ENCODE results near the gene ZDHHC11.
"Not testable (repeated sequence)": the region's sequence is repeated elsewhere in the genome, so short reads cannot be mapped to it uniquely, and the experiment has no call there.

The ZDHHC11 gene

DNA sequence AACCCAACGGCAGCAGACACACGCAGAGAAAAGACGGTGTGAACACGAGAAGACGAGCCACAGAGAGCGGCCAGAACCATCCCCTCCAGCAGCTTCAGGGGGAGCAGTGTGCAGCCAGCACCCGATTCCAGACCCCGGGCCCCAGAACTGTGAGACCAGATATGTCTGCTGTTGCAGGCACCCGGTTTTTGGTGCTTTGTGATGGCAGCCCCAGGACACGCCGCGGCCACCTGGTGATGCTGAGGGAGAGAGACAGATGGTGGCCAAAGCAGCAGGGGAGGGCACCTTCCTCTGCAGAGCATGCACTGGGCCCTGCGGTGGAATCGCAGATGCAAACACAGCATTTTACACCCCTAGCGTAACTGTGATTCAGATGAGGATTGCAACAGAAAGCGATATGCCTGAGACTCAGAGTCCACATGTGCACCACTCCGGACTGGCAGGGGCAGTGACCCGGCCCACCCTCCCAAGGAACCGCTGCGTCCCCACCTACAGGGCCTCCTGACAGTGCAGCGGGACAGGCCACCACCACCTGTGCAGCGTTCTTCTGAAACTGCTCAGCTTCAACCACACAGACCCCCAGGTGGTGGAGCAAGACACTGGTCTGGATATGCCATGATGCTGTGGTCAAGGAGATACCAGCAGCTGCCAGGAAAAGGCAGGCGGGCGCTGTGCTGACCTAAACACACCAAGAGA is 90.3 kb downstream of the ZDHHC11 start:
- Histone ChIP-seq H3K4me3 (ENCODE audit: insufficient read depth, low read depth, low read length) (no peak overlapping the region), H3K4me1 (ENCODE audit: control insufficient read depth, insufficient read depth, low read length) (peaks cover 23% of the 10 kb centered on the region), H3K27ac (ENCODE audit: insufficient read depth, low read depth, low read length, poor library complexity, severe bottlenecking) (no peak overlapping the region), H3K9me3 (ENCODE audit: control insufficient read depth, low read length) (no peaks in the 10 kb centered on the region), H3K27me3 (ENCODE audit: control insufficient read depth, insufficient read depth, low read length, poor library complexity, severe bottlenecking) (no peaks in the 10 kb centered on the region), H3K36me3 (ENCODE audit: control insufficient read depth, insufficient read depth, low read length) (no peaks in the 10 kb centered on the region)
- WGBS, 2 experiments = 92 to 93% methylated on average over 24 of the region's 24 CpGs

DNA sequence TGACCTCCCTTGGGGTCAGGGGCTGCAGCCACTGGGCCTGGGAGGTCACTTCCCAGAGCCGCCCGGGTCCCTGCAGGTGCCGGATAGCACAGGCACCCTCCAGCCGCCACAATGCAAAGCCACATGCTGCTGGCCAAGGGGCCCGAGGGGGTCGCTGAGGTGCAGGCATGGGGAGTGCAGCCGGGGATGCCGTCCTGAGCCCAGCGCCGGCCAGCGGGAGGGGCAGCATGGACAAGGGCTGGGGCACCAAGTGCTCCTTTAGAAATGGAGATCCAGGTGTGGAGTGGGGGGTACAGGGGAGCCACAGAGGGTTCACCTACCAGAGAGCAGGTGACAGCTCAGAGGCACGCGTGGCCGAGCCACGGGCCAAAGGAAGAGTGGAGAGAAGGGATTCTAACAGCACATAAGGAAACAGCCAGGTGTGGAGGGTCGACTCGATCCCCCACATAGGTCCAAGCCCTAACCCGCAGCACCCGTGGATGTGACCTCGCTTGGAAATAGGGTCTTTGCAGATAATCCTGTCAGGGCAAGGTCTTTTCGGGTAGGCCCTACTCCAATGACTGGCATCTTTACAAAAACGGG is 90.9 kb downstream of the ZDHHC11 start:
- 94% methylated on average over 22 of the region's 22 CpGs for WGBS, 2 experiments
- Histone ChIP-seq H3K36me3 (ENCODE audit: control insufficient read depth, insufficient read depth, low read length) (no peaks in the 10 kb centered on the region), H3K27me3 (ENCODE audit: control insufficient read depth, insufficient read depth, low read length, poor library complexity, severe bottlenecking) (no peaks in the 10 kb centered on the region), H3K4me3 (ENCODE audit: insufficient read depth, low read depth, low read length) (no peak overlapping the region), H3K9me3 (ENCODE audit: control insufficient read depth, low read length) (no peaks in the 10 kb centered on the region), H3K4me1 (ENCODE audit: control insufficient read depth, insufficient read depth, low read length) (peaks cover 23% of the 10 kb centered on the region), H3K27ac (ENCODE audit: insufficient read depth, low read depth, low read length, poor library complexity, severe bottlenecking) (no peak overlapping the region)

DNA sequence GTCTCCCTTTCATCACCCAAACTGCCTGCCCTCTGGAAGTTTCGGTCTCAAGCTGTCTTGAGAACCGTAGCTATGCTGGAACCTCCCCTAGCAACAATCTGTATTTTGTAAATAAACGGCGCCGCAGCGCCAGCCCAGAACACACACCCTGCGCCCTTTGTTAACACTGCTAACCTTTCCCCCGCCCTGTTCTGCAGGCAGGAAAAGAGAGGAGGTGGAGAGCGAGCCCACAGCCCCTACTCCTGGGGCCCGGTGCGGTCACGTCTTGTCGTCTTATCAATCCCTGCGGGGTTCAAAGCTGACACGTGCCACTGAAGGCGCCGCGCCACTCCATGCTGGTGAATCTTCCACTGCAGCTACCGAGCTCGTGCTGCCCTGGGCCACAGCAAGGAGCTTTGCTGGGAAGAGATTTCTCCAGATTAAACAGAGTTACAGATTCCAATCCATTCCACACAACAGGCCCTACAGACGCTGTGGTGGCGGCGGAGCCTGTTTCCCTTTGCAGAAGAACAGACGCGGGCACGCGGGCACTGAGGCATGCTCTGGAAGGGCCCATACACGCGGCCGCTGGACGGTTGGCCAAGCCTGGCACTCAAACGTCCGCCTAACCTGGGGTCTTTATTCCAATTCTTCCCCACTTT is 91.6 kb downstream of the ZDHHC11 start:
- 83 to 84% methylated on average over 33 of the region's 33 CpGs for WGBS, 2 experiments
- H3K4me1 ChIP-seq (ENCODE audit: control insufficient read depth, insufficient read depth, low read length) = peaks cover 23% of the 10 kb centered on the region
- no peaks in the 10 kb centered on the region for H3K36me3 ChIP-seq (ENCODE audit: control insufficient read depth, insufficient read depth, low read length)
- no peaks in the 10 kb centered on the region for H3K27me3 ChIP-seq (ENCODE audit: control insufficient read depth, insufficient read depth, low read length, poor library complexity, severe bottlenecking)
- H3K4me3 ChIP-seq (ENCODE audit: insufficient read depth, low read depth, low read length) = no peak overlapping the region
- peak overlapping the region; percentile 59 for H3K27ac ChIP-seq (ENCODE audit: insufficient read depth, low read depth, low read length, poor library complexity, severe bottlenecking)
- H3K9me3 ChIP-seq (ENCODE audit: control insufficient read depth, low read length) = no peaks in the 10 kb centered on the region

DNA sequence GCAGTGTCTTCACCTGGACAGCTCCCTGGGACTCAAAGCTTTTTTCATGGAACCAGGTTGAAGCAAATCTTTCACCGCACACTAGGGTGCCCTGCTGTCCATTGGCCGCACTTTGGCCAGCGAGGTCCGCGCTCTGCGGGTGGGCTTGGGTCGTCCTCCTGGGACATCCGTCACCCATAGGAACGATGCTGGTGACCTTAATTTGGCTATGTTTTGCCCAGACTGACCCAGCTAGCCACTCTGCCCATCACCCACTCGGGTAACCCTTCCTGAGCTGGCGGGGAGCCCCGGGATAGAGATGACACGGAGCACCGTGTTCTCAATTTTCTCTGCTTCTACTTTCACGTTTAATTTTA is 92.1 kb downstream of the ZDHHC11 start:
- Histone ChIP-seq H3K9me3 (ENCODE audit: control insufficient read depth, low read length) (no peaks in the 10 kb centered on the region), H3K36me3 (ENCODE audit: control insufficient read depth, insufficient read depth, low read length) (no peaks in the 10 kb centered on the region), H3K4me1 (ENCODE audit: control insufficient read depth, insufficient read depth, low read length) (peaks cover 23% of the 10 kb centered on the region), H3K27me3 (ENCODE audit: control insufficient read depth, insufficient read depth, low read length, poor library complexity, severe bottlenecking) (no peaks in the 10 kb centered on the region), H3K27ac (ENCODE audit: insufficient read depth, low read depth, low read length, poor library complexity, severe bottlenecking) (peak overlapping the region; percentile 79), H3K4me3 (ENCODE audit: insufficient read depth, low read depth, low read length) (no peak overlapping the region)
- WGBS, 2 experiments = 93 to 95% methylated on average over 15 of the region's 15 CpGs

DNA sequence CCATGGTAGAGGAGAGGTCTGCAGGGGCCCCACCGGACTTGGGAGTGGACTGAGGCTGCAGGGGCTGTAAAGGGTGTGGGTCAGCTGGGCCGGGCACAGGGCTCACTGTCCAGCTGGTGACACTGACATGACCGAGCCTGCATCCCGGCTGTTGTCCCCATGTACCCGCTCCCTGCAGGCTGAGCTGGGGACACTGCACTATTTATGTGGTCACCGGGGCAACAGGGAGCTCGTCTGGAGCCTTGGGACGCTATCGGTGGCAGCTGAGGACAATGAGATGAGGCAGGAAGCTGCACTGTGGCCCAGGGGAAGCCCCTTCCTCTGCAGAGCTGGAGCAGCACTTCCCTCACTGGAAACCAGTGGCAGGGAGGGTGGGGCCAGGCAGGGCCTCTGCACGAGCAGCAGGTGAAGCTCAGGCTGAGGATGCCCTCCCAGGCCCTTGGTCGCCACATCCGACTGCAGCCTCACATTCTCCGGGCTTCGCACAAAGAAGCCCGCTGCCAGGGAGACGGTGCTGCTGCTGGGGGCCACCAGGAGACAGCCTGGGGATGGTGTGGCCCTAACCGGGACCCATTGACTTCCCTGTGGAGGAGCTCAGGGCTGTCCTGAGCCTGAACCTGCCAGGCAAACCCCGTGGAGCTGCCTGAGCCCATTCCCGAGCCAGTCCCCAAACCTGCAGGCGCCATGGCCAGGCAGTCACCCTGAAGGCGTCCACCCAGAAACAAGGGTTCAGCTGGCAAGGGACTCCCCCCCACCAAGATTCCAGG is 92.7 kb downstream of the ZDHHC11 start:
- Histone ChIP-seq H3K27me3 (ENCODE audit: control insufficient read depth, insufficient read depth, low read length, poor library complexity, severe bottlenecking) (no peaks in the 10 kb centered on the region), H3K4me1 (ENCODE audit: control insufficient read depth, insufficient read depth, low read length) (peaks cover 23% of the 10 kb centered on the region), H3K4me3 (ENCODE audit: insufficient read depth, low read depth, low read length) (no peak overlapping the region), H3K27ac (ENCODE audit: insufficient read depth, low read depth, low read length, poor library complexity, severe bottlenecking) (peak overlapping the region; percentile 79), H3K36me3 (ENCODE audit: control insufficient read depth, insufficient read depth, low read length) (no peaks in the 10 kb centered on the region), H3K9me3 (ENCODE audit: control insufficient read depth, low read length) (no peaks in the 10 kb centered on the region)
- WGBS, 2 experiments = 72 to 77% methylated on average over 21 of the region's 21 CpGs

DNA sequence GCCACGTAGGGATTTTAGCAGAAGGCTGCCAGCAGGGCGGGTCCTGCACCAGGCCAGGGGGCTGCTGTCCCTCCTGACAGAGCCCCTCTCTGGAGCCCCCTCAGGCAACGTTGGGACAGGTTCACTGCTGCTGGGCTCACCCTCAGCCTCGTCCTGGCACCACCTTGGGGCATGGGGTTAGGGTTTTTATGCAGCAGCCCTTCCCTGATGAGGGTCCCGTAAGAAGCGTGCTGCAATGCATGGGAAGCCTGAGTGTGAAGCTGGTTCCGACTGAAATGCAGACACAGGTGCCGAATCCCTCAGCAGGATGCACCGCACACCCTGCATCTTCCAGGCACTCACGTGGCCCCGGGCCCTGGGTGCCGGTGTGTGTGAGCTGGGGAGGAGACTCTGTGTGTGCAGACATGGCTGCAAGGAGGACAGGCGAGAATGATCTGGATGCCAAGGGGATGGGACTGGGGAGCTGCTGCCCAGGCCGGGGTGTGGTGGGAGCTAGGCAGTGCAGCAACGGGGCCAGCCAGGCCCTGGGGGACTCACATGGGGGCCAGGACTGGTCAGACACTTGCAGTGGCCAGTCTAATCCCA is 93.3 kb downstream of the ZDHHC11 start:
- WGBS, 2 experiments = 90 to 91% methylated on average over 15 of the region's 15 CpGs
- no peaks in the 10 kb centered on the region for H3K9me3 ChIP-seq (ENCODE audit: control insufficient read depth, low read length)
- peak overlapping the region; percentile 63 for H3K27ac ChIP-seq (ENCODE audit: insufficient read depth, low read depth, low read length, poor library complexity, severe bottlenecking)
- peaks cover 23% of the 10 kb centered on the region for H3K4me1 ChIP-seq (ENCODE audit: control insufficient read depth, insufficient read depth, low read length)
- H3K36me3 ChIP-seq (ENCODE audit: control insufficient read depth, insufficient read depth, low read length) = no peaks in the 10 kb centered on the region
- H3K27me3 ChIP-seq (ENCODE audit: control insufficient read depth, insufficient read depth, low read length, poor library complexity, severe bottlenecking) = no peaks in the 10 kb centered on the region
- no peak overlapping the region for H3K4me3 ChIP-seq (ENCODE audit: insufficient read depth, low read depth, low read length)

DNA sequence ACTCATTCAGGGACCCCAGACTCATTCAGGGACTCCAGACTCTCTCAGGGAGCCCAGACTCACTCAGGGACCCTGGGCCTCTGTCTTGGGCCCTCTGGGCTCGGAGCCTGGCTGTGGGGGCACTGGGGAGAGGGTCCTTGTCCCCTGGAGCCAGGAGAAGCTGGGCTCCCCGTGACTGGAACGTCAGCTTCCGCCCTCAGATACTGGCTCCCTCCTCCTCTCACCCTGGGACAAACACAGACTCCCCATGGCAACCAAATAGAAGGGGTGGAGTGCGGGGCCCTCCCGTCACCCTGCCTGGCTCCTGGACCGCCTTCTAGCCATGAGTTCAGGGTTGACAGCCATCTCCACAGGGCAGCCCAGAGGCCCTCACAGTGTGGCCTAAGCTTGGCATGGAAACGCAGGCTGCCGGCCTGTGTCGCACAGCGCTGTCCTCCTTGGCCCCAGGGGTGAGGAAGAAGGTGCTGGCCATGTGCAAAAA is 93.9 kb downstream of the ZDHHC11 start:
- 62 to 68% methylated on average over 11 of the region's 11 CpGs for WGBS, 2 experiments
- no peaks in the 10 kb centered on the region for H3K36me3 ChIP-seq (ENCODE audit: control insufficient read depth, insufficient read depth, low read length)
- H3K27me3 ChIP-seq (ENCODE audit: control insufficient read depth, insufficient read depth, low read length, poor library complexity, severe bottlenecking) = no peaks in the 10 kb centered on the region
- no peak overlapping the region for H3K27ac ChIP-seq (ENCODE audit: insufficient read depth, low read depth, low read length, poor library complexity, severe bottlenecking)
- H3K4me3 ChIP-seq (ENCODE audit: insufficient read depth, low read depth, low read length) = no peak overlapping the region
- H3K4me1 ChIP-seq (ENCODE audit: control insufficient read depth, insufficient read depth, low read length) = peaks cover 23% of the 10 kb centered on the region
- H3K9me3 ChIP-seq (ENCODE audit: control insufficient read depth, low read length) = no peaks in the 10 kb centered on the region

DNA sequence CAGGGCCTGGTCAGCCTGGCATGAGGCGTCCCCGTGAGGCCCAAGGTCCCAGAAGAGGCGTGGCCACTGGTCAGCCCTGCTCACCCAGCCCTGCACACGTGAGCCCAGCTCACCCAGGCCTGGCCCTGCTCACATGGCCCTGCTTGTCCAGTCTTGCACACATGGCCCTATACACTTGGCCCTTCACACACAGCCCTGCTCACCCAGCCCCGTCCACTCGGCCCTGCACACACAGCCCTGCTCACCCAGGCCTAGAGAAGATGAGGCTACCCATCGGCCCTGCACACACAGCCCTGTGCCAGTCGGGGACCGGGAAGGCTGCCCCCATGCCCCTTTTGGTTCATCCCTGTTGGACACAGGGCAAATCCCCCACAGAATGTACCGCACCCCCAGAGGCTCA is 94.6 kb downstream of the ZDHHC11 start:
- no peaks in the 10 kb centered on the region for H3K36me3 ChIP-seq (ENCODE audit: control insufficient read depth, insufficient read depth, low read length)
- H3K4me1 ChIP-seq (ENCODE audit: control insufficient read depth, insufficient read depth, low read length) = peaks cover 23% of the 10 kb centered on the region
- no peaks in the 10 kb centered on the region for H3K9me3 ChIP-seq (ENCODE audit: control insufficient read depth, low read length)
- H3K27ac ChIP-seq (ENCODE audit: insufficient read depth, low read depth, low read length, poor library complexity, severe bottlenecking) = no peak overlapping the region
- no peak overlapping the region for H3K4me3 ChIP-seq (ENCODE audit: insufficient read depth, low read depth, low read length)
- 93% methylated on average over 9 to 10 of the region's 10 CpGs for WGBS, 2 experiments
- H3K27me3 ChIP-seq (ENCODE audit: control insufficient read depth, insufficient read depth, low read length, poor library complexity, severe bottlenecking) = no peaks in the 10 kb centered on the region

DNA sequence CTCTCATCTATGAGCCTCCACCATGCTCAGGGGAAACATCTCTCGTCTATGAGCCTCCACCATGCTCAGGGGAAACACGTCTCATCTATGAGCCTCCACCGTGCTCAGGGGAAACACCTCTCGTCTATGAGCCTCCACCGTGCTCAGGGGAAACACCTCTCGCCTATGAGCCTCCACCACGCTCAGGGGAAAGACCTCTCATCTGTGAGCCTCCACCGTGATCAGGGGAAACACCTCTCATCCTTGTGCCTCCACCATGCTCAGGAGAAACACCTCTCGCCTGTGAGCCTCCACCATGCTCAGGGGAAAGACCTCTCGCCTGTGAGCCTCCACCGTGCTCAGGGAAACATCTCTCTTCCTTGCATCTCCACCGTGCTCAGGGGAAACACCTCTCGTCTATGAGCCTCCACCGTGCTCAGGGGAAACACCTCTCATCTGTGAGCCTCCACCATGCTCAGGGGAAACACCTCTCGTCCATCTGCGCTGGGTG is 96.6 kb downstream of the ZDHHC11 start:
- not testable (repeated sequence) for H3K9me3 ChIP-seq (ENCODE audit: control insufficient read depth, low read length); H3K4me3 ChIP-seq (ENCODE audit: insufficient read depth, low read depth, low read length); H3K27ac ChIP-seq (ENCODE audit: insufficient read depth, low read depth, low read length, poor library complexity, severe bottlenecking); H3K27me3 ChIP-seq (ENCODE audit: control insufficient read depth, insufficient read depth, low read length, poor library complexity, severe bottlenecking); H3K36me3 ChIP-seq (ENCODE audit: control insufficient read depth, insufficient read depth, low read length)
- peaks cover 23% of the 10 kb centered on the region for H3K4me1 ChIP-seq (ENCODE audit: control insufficient read depth, insufficient read depth, low read length)
- WGBS, 2 experiments = 66% methylated on average over 15 to 16 of the region's 16 CpGs
